Measurements from ENCODE around the gene CRABP2. TPM values are rescaled to one million over a fixed set of nuclear protein-coding genes. Genes with fewer than 3 reads are reported as not detected.
A peak's percentile ranks its signal among the peaks of the same experiment; 100 is the strongest.

The CRABP2 gene
- total and polyA plus RNA-seq, 2 of the 13 experiments (the other 11 are each of a cell fraction or from before 2014, with no cell fraction given) = 0.40 to 0.60 TPM

- TF ChIP-seq, protein P1, sequence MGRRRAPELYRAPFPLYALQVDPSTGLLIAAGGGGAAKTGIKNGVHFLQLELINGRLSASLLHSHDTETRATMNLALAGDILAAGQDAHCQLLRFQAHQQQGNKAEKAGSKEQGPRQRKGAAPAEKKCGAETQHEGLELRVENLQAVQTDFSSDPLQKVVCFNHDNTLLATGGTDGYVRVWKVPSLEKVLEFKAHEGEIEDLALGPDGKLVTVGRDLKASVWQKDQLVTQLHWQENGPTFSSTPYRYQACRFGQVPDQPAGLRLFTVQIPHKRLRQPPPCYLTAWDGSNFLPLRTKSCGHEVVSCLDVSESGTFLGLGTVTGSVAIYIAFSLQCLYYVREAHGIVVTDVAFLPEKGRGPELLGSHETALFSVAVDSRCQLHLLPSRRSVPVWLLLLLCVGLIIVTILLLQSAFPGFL (CRISPR knock-in tag; IDR thresholded peaks at IDR 0.05) = no peak
- TF ChIP-seq ZNF501 (CRISPR knock-in tag; IDR thresholded peaks at IDR 0.05) (no peak), SRF (IDR thresholded peaks at IDR 0.05; ENCODE audit: low read depth, low read length) (peak; percentile 93), ZNF224 (CRISPR knock-in tag; IDR thresholded peaks at IDR 0.05) (no peak), UBTF (CRISPR knock-in tag; IDR thresholded peaks at IDR 0.05) (no peak), ZC3H4 (CRISPR knock-in tag; IDR thresholded peaks at IDR 0.05; ENCODE audit: borderline replicate concordance) (no peak), FOXC1 (CRISPR knock-in tag; IDR thresholded peaks at IDR 0.05; ENCODE audit: borderline replicate concordance) (no peak), SNAPC4 (CRISPR knock-in tag; IDR thresholded peaks at IDR 0.05) (no peak), TAF1 (CRISPR knock-in tag; IDR thresholded peaks at IDR 0.05) (peak; percentile 4; the same call in 1 of the 2 replicates), FOXA1 (IDR thresholded peaks at IDR 0.05) (no peak), FOXA1 (CRISPR knock-in tag; IDR thresholded peaks at IDR 0.05) (peak; percentile 26; the same call in 1 of the 2 replicates), MTA3 (CRISPR knock-in tag; IDR thresholded peaks at IDR 0.05) (no peak), REL (CRISPR knock-in tag; conservative IDR thresholded peaks at IDR 0.05) (no peak), TARDBP (CRISPR knock-in tag; IDR thresholded peaks at IDR 0.05) (no peak; the same call in 1 of the 2 replicates), SOX6 (IDR thresholded peaks at IDR 0.05) (no peak), SOX6 (CRISPR knock-in tag; IDR thresholded peaks at IDR 0.05) (no peak), MXD4 (CRISPR knock-in tag; IDR thresholded peaks at IDR 0.05) (no peak), ZNF891 (CRISPR knock-in tag; IDR thresholded peaks at IDR 0.05) (no peak), ZNF577 (CRISPR knock-in tag; IDR thresholded peaks at IDR 0.05; ENCODE audit: borderline replicate concordance, low read depth) (no peak), ZNF276 (CRISPR knock-in tag; IDR thresholded peaks at IDR 0.05; ENCODE audit: low read depth) (no peak)
- TF ChIP-seq, protein P2, sequence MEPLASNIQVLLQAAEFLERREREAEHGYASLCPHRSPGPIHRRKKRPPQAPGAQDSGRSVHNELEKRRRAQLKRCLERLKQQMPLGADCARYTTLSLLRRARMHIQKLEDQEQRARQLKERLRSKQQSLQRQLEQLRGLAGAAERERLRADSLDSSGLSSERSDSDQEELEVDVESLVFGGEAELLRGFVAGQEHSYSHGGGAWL (CRISPR knock-in tag; IDR thresholded peaks at IDR 0.05) = no peak
Observed at GRCh38 chr1:156664767-156665411, 40.5 kb downstream of the CRABP2 start (continued).
